Testis (tissue), 3 donors: ENCODE data around the gene THAP4. TPM values are rescaled to one million over a fixed set of nuclear protein-coding genes. Genes with fewer than 3 reads are reported as not detected.
"Not testable (repeated sequence)": the region's sequence is repeated elsewhere in the genome, so short reads cannot be mapped to it uniquely, and the experiment has no call there.

ENCODE experiments used
- DNase-seq: peaks from one replicate; pipeline ENCODE4 v3.0.0-alpha.2; 2019
- H3K27ac ChIP-seq, 2 donors: fragments of 200-600 bp; sonication (generic); one replicate each; pipeline ENCODE4 v1.5.1; 2019
- H3K27me3 ChIP-seq: fragments of 200-600 bp; sonication (generic); one replicate; pipeline ENCODE4 v1.5.1; 2019
- H3K36me3 ChIP-seq: fragments of 200-600 bp; sonication (generic); one replicate; pipeline ENCODE4 v1.5.1; 2017; ENCODE audit warnings: low read depth; ENCODE audit errors: missing control alignments
- H3K4me1 ChIP-seq: fragments of 200-600 bp; sonication (generic); one replicate; pipeline ENCODE4 v1.5.1; 2019
- H3K4me3 ChIP-seq, 2 donors: fragments of 200-600 bp; sonication (generic); one replicate each; pipeline ENCODE4 v1.5.1; 2017 to 2019
- H3K9me3 ChIP-seq: fragments of 200-600 bp; sonication (generic); one replicate; pipeline ENCODE4 v1.5.1; 2017
- CTCF ChIP-seq, 3 experiments: fragments of 450-650 bp in 2 of 3; fragments of 200-600 bp in 1 of 3; sonication (generic) in 1 of 3; IDR thresholded peaks; one replicate each; pipeline ENCODE4 v1.5.1; 2016 to 2019; ENCODE audit warnings: antibody characterized with exemption in 3 of 3, mild to moderate bottlenecking in 2 of 3, moderate library complexity in 1 of 3
- POLR2A ChIP-seq: fragments of 450-650 bp; IDR thresholded peaks from one replicate; pipeline ENCODE4 v1.6.1; 2017; ENCODE audit warnings: antibody characterized with exemption, mild to moderate bottlenecking, moderate library complexity
- WGBS, 2 donors: methylation state at CpG; one replicate each; pipeline ENCODE4 v1.1.5; 2018; 5-methylcytosine and 5-hydroxymethylcytosine counted together
- intact Hi-C: fragments of 100-400 bp; cut with DNase I; formaldehyde crosslinking; loops from one replicate; pipeline ENCODE4 v1.15.1; 2023; ENCODE audit warnings: low total_unique reads
- polyA plus RNA-seq: library from polyadenylated mRNA; stranded (reverse); fragments of 350-450 nt; fragmentation: Illumina TruSeq; extraction: RNeasy Lipid Tissue Mini Kit (QIAGEN cat#74804); gene quantifications from one replicate; pipeline ENCODE4 v1.2.3, GENCODE V29; 2014; ENCODE audit warnings: low read depth, low replicate concordance; ENCODE audit not compliant: insufficient read depth
- total RNA-seq, 2 donors: library from RNA; depleted of rRNA; stranded (reverse); fragments of >200 nt; gene quantifications; one replicate each; pipeline ENCODE4 v1.2.3, GENCODE V29; 2016

The THAP4 gene
- total and polyA plus RNA-seq, 3 donors from 2014 or later, result 61.3 to 73.5 (median 73.5) TPM

GRCh38 chr2:241573741-241574140 is 63.2 kb downstream of the THAP4 start:
- no peaks in the 10 kb centered on the region for H3K9me3 ChIP-seq
- no peaks in the 10 kb centered on the region for H3K36me3 ChIP-seq

GRCh38 chr2:241572915-241573651 is 63.9 kb downstream of the THAP4 start:
- H3K27ac ChIP-seq, H3K36me3 ChIP-seq, H3K4me3 ChIP-seq, DNase-seq, intact Hi-C loops, H3K27me3 ChIP-seq, H3K9me3 ChIP-seq: not testable (repeated sequence)
- 93 to 96% methylated on average over 8 to 20 of the region's 20 CpGs for WGBS, 2 donors
- peaks cover 18% of the 10 kb centered on the region for H3K4me1 ChIP-seq

More at GRCh38 chr2:241573741-241574140, 63.2 kb downstream of the THAP4 start:
- no peaks in the 10 kb centered on the region for H3K27me3 ChIP-seq
- H3K27ac ChIP-seq, result no peak overlapping the region
- no peak for DNase-seq
- 93 to 94% methylated on average over 12 of the region's 12 CpGs for WGBS, 2 donors
- intact Hi-C loops, result no loop called here
- H3K4me3 ChIP-seq, result no peak overlapping the region
- TF ChIP-seq CTCF (IDR thresholded peaks at IDR 0.05) (no peak), POLR2A (no peak)
- H3K4me1 ChIP-seq, result peaks cover 24% of the 10 kb centered on the region

- WGBS, 2 donors, result 84 to 91% methylated on average over 11 to 27 of the region's 27 CpGs
- no peak overlapping the region for H3K27ac ChIP-seq
- intact Hi-C loops, result no loop called here
Observed at GRCh38 chr2:241571821-241572620, 64.9 kb downstream of the THAP4 start.

GRCh38 chr2:241570961-241571581 is 65.9 kb downstream of the THAP4 start:
- Histone ChIP-seq H3K4me3 (no peak overlapping the region), H3K36me3 (no peaks in the 10 kb centered on the region)

More at GRCh38 chr2:241571821-241572620, 64.9 kb downstream of the THAP4 start:
- no peak overlapping the region for H3K4me3 ChIP-seq
- H3K27me3 ChIP-seq, result no peaks in the 10 kb centered on the region
- no peaks in the 10 kb centered on the region for H3K36me3 ChIP-seq
- peaks cover 10% of the 10 kb centered on the region for H3K4me1 ChIP-seq
- H3K9me3 ChIP-seq, result no peaks in the 10 kb centered on the region
- TF ChIP-seq CTCF (IDR thresholded peaks at IDR 0.05) (no peak), POLR2A (no peak)
- no peak for DNase-seq

More at GRCh38 chr2:241570961-241571581, 65.9 kb downstream of the THAP4 start:
- intact Hi-C loops, result no loop called here
- Histone ChIP-seq H3K27me3 (no peaks in the 10 kb centered on the region), H3K9me3 (no peaks in the 10 kb centered on the region), H3K27ac (no peak overlapping the region), H3K4me1 (peaks cover 5% of the 10 kb centered on the region)
- no peak for DNase-seq
- TF ChIP-seq CTCF (IDR thresholded peaks at IDR 0.05), result no peak
- TF ChIP-seq POLR2A, result no peak
- WGBS, 2 donors, result 85 to 87% methylated on average over 22 of the region's 23 CpGs
